Activated CD8-positive, alpha-beta T cell treated with anti-CD3 and anti-CD28 coated beads for 36 hours (primary cell): Measurements from ENCODE around the gene GBP2. TPM values are rescaled to one million over a fixed set of nuclear protein-coding genes. Genes with fewer than 3 reads are reported as not detected.
A peak's percentile ranks its signal among the peaks of the same experiment; 100 is the strongest.

Experiments
- ATAC-seq: fragments of 200-7000 bp; cut with Tn5 transposase; one replicate; pipeline ENCODE4 v1.10.0; 2021; ENCODE audit warnings: mild to moderate bottlenecking, moderate library complexity
- CTCF ChIA-PET: fragments of 350-600 bp; sonication (Branson Sonifier 250); formaldehyde crosslinking; loops from one replicate; lab custom pipeline; 2021; ENCODE audit warnings: antibody characterized with exemption; lab: Charles Lee
- POLR2A ChIA-PET: fragments of 350-600 bp; sonication (Branson Sonifier 250); formaldehyde crosslinking; loops from one replicate; lab custom pipeline; 2021; ENCODE audit warnings: antibody characterized with exemption; lab: Charles Lee
- DNase-seq: peaks from one replicate; pipeline ENCODE4 v3.0.0-alpha.2; 2020
- H3K27ac Mint-ChIP-seq: one replicate; pipeline ENCODE4 v1.8.0; 2021; ENCODE audit warnings: mild to moderate bottlenecking, mixed read lengths
- H3K27me3 Mint-ChIP-seq: one replicate; pipeline ENCODE4 v1.8.0; 2021; ENCODE audit warnings: mixed read lengths
- H3K36me3 Mint-ChIP-seq: one replicate; pipeline ENCODE4 v1.8.0; 2021; ENCODE audit warnings: low read depth, mixed read lengths
- H3K4me1 Mint-ChIP-seq: one replicate; pipeline ENCODE4 v1.8.0; 2021; ENCODE audit warnings: low read depth, mixed read lengths
- H3K4me3 Mint-ChIP-seq: one replicate; pipeline ENCODE4 v1.8.0; 2021; ENCODE audit warnings: mild to moderate bottlenecking, moderate library complexity, mixed read lengths
- H3K9me3 Mint-ChIP-seq: one replicate; pipeline ENCODE4 v1.8.0; 2021; ENCODE audit warnings: mixed read lengths
- CTCF ChIP-seq: fragments of 200-600 bp; IDR thresholded peaks from one replicate; pipeline ENCODE4 v1.8.0; 2022; ENCODE audit warnings: antibody characterized with exemption, mild to moderate bottlenecking
- intact Hi-C: fragments of 100-400 bp; cut with micrococcal nuclease; formaldehyde crosslinking; loops from one replicate; pipeline ENCODE4 v1.10.0; 2022
- total RNA-seq, 2 experiments: library from RNA; stranded (reverse); gene quantifications; one replicate each; pipeline ENCODE4 v1.2.3, GENCODE V29; 2021

GBP2 gene
- total RNA-seq = 100 to 1,000 TPM; 181 to 189 TPM

GRCh38 chr1:89125913-89126580 is at the start of gene GBP2:
Gene GBP2, minus strand, starts transcription at chr1:89126114. Its CDS starts 4,148 bp downstream, at chr1:89121966.
- H3K4me1 Mint-ChIP-seq = peaks cover 48% of the 10 kb centered on the region
- ChIA-PET POLR2A (interaction anchor here (0.6 to 4.3 kb wide), 25 partner anchors 10 to 482 kb away, joined by 3 to 40 read pairs (median 7); partner anchors contain the start of gene GBP4), CTCF (interaction anchor here (0.9 to 2.1 kb wide), 10 partner anchors 8 to 259 kb away, joined by 3 to 9 read pairs (median 4); partner anchors contain the start of gene GBP4)
- ATAC-seq = peak; percentile 73
- peaks cover 48% of the 10 kb centered on the region for H3K36me3 Mint-ChIP-seq
- peak; percentile 30 for DNase-seq
- no peaks in the 10 kb centered on the region for H3K27me3 Mint-ChIP-seq
- peak within 1 kb of the TSS; percentile 87 for H3K4me3 Mint-ChIP-seq
- intact Hi-C loops = loop anchor here (2.0 kb wide), 1 partner anchor 149 kb away; no protein-coding TSS in a partner anchor
- H3K27ac Mint-ChIP-seq = peak within 1 kb of the TSS; percentile 99
- TF ChIP-seq CTCF = no peak
- H3K9me3 Mint-ChIP-seq = peaks cover 3% of the 10 kb centered on the region

DNA sequence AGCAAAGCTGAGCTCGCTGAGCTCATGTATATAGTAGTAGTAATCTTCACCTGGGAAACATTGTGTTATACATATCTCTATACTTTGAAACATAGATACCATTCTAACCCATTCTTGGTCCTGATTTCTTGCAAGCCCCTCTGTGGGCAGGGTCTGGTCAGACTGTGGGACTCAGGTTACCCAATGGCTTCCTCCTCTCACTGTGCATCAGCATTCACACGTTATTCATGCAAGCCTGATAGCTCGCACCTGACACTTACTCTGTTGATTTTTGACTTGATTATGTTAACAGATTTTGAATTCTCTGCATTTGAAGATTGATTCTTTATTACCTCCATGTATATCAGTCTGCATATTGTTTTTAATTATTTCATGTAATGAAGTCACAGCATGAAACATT is 48.6 kb upstream of the GBP2 start:
- ATAC-seq (no peak), DNase-seq (no peak)
- intact Hi-C loops = no loop called here
- CTCF ChIA-PET = interaction anchor here (1.6 kb wide), 1 partner anchor 7 kb away, joined by 7 read pairs; no protein-coding TSS in a partner anchor
- H3K36me3 Mint-ChIP-seq = no peaks in the 10 kb centered on the region
- peaks cover 4% of the 10 kb centered on the region for H3K9me3 Mint-ChIP-seq
- no peak for TF ChIP-seq CTCF
- no peak overlapping the region for H3K27ac Mint-ChIP-seq
- peaks cover 9% of the 10 kb centered on the region for H3K4me1 Mint-ChIP-seq
- no peaks in the 10 kb centered on the region for H3K27me3 Mint-ChIP-seq
- POLR2A ChIA-PET = no interaction called here
- H3K4me3 Mint-ChIP-seq = no peak overlapping the region

GRCh38 chr1:89172468-89173143 is 46.7 kb upstream of the GBP2 start:
- intact Hi-C loops = no loop called here
- Mint-ChIP-seq H3K36me3 (no peaks in the 10 kb centered on the region), H3K4me1 (peaks cover 9% of the 10 kb centered on the region), H3K27me3 (no peaks in the 10 kb centered on the region), H3K9me3 (peaks cover 4% of the 10 kb centered on the region), H3K4me3 (no peak overlapping the region), H3K27ac (no peak overlapping the region)
- DNase-seq = no peak
- ATAC-seq = no peak
- no peak for TF ChIP-seq CTCF
- CTCF ChIA-PET = interaction anchor here (1.6 kb wide), 1 partner anchor 9 kb away, joined by 7 read pairs; no protein-coding TSS in a partner anchor
- POLR2A ChIA-PET = interaction anchor here (0.8 kb wide), 1 partner anchor 57 kb away, joined by 3 read pairs; no protein-coding TSS in a partner anchor

- Mint-ChIP-seq H3K27me3 (no peaks in the 10 kb centered on the region), H3K27ac (peak overlapping the region; percentile 52), H3K4me1 (peaks cover 4% of the 10 kb centered on the region), H3K4me3 (no peak overlapping the region), H3K9me3 (peaks cover 4% of the 10 kb centered on the region), H3K36me3 (no peaks in the 10 kb centered on the region)
- ChIA-PET POLR2A (interaction anchor here (0.6 to 1.6 kb wide), 2 partner anchors 44 to 81 kb away, joined by 3 to 5 read pairs; no protein-coding TSS in a partner anchor), CTCF (interaction anchor here (1.0 to 2.5 kb wide), 3 partner anchors 9 to 187 kb away, joined by 3 to 12 read pairs (median 3); no protein-coding TSS in a partner anchor)
- intact Hi-C loops = no loop called here
- no peak for TF ChIP-seq CTCF
- ATAC-seq = peak; percentile 64
- no peak for DNase-seq
Observed at GRCh38 chr1:89171067-89171438, 45.1 kb upstream of the GBP2 start.
